NCI-H1694 treated with DMSO at 0.1 percent for 48 hours (cell line): ENCODE results near the gene DACH1.

ENCODE experiments used
- DNase-seq: peaks from one replicate; lab custom pipeline; 2025; lab: John Stamatoyannopoulos, UW

DACH1 gene

DNA sequence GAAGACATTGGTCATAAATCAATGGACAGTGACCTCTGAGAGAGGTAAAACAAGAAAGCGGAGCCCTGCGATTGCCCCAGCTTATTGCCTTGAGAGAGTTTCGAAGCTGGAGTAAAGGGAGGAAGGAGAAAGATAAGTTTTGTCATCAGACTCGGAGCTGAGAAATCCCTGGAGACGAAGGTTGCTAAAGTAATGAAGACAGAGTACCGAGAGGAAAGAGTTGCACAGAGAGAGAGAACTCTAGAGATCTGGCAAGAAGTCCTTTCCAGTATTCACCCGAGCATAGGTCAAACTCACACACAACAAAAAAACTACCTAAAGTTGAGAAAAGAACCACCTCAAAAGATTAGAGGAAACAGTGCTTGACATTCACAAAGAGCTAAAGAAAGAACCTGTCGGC is 472.0 kb downstream of the DACH1 start:
- no peak for DNase-seq

GRCh38 chr13:71394176-71394575 is 472.8 kb downstream of the DACH1 start:
- DNase-seq, result no peak
